Endodermal cell (in vitro differentiated cells): ENCODE data around the gene TUBG2. TPM values are rescaled to one million over a fixed set of nuclear protein-coding genes. Genes with fewer than 3 reads are reported as not detected.
"Not testable (repeated sequence)": the region's sequence is repeated elsewhere in the genome, so short reads cannot be mapped to it uniquely, and the experiment has no call there.

Experiments
- DNase-seq: peaks from one replicate; pipeline ENCODE4 v3.0.0-alpha.2; 2017
- H3K27ac ChIP-seq: 2 replicates; pipeline ENCODE4 v1.5.1; 2013; ENCODE audit warnings: mild to moderate bottlenecking, low read depth, low read length, moderate library complexity
- H3K27me3 ChIP-seq: 2 replicates; pipeline ENCODE4 v1.6.1; 2013; ENCODE audit warnings: mild to moderate bottlenecking, low read length, moderate library complexity; ENCODE audit not compliant: insufficient read depth, control insufficient read depth, poor library complexity, severe bottlenecking
- H3K36me3 ChIP-seq: 2 replicates; pipeline ENCODE4 v1.7.0; 2013; ENCODE audit warnings: mild to moderate bottlenecking, low read length, moderate library complexity; ENCODE audit not compliant: control insufficient read depth, insufficient read depth
- H3K4me1 ChIP-seq: one replicate; pipeline ENCODE4 v1.7.0; 2013; ENCODE audit warnings: low read length; ENCODE audit not compliant: control insufficient read depth, insufficient read depth
- H3K4me3 ChIP-seq: 2 replicates; pipeline ENCODE4 v1.5.1; 2013; ENCODE audit warnings: mild to moderate bottlenecking, low read length, moderate library complexity
- H3K9ac ChIP-seq: 2 replicates; pipeline ENCODE4 v1.6.1; 2013; ENCODE audit warnings: mild to moderate bottlenecking, low read length, moderate library complexity; ENCODE audit not compliant: poor library complexity, severe bottlenecking; ENCODE audit errors: extremely low read depth
- H3K9me3 ChIP-seq: 2 replicates; pipeline ENCODE4 v1.6.1; 2013; ENCODE audit warnings: mild to moderate bottlenecking, low read length, moderate library complexity; ENCODE audit not compliant: control insufficient read depth
- H3K27ac Mint-ChIP-seq: 2 replicates; pipeline ENCODE4 v1.8.0; 2020; ENCODE audit warnings: mixed read lengths
- H3K27me3 Mint-ChIP-seq: 2 replicates; pipeline ENCODE4 v1.8.0; 2021; ENCODE audit warnings: mild to moderate bottlenecking, mixed read lengths; ENCODE audit not compliant: insufficient read depth
- H3K36me3 Mint-ChIP-seq: 2 replicates; pipeline ENCODE4 v1.8.0; 2020; ENCODE audit warnings: low read depth, mixed read lengths
- H3K4me1 Mint-ChIP-seq: 2 replicates; pipeline ENCODE4 v1.8.0; 2020; ENCODE audit warnings: mixed read lengths
- H3K4me3 Mint-ChIP-seq: 2 replicates; pipeline ENCODE4 v1.8.0; 2020; ENCODE audit warnings: mild to moderate bottlenecking, moderate library complexity, mixed read lengths
- H3K9me3 Mint-ChIP-seq: 2 replicates; pipeline ENCODE4 v1.8.0; 2020; ENCODE audit warnings: mild to moderate bottlenecking, mixed read lengths
- WGBS, 2 experiments: methylation state at CpG; one replicate each; pipeline versions ENCODE4 v1.1.5 to v1.1.7; 2013; ENCODE audit warnings: missing lambda C conversion rate in 2 of 2, mixed read lengths in 1 of 2; ENCODE audit not compliant: insufficient coverage in 1 of 2, insufficient read length in 1 of 2; 5-methylcytosine and 5-hydroxymethylcytosine counted together
- total RNA-seq, 2 donors: library from RNA; stranded (reverse); fragmentation: NEBNext Ultra II Directional in 1 of 2; extraction: Animal tissue kit (Norgen Biotek cat#: 25700) in 1 of 2; gene quantifications; 2 replicates in 1 of 2; 3 replicates in 1 of 2; pipeline ENCODE4 v1.2.1, GENCODE V29; 2021
- TF ChIP-seq, protein P1 (sequence below): fragments of 200-600 bp; sonication (generic); conservative IDR thresholded peaks from 2 replicates; pipeline ENCODE4 v1.5.0; 2021; ENCODE audit warnings: antibody characterized with exemption, mild to moderate bottlenecking

The TUBG2 gene
- total RNA-seq, 2 donors from 2014 or later = 32.4 to 38.0 TPM

DNA sequence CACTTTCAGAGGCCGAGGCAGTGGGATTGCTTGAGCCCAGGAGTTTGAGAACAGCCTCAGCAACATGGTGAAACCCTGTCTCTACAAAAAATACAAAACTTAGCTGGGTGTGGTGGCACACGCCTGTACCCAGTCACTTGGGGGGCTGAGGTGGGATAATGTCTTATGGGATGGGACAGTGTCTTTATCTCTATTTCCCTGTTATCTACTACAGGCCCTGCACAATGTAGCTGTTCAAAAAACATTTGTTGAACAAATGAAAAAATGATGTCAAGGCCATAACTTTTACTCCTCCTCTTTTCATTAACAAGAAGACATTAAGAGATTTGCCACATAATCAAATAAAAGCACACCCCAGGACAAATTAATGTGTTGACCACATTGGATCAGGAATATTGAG is 35.8 kb upstream of the TUBG2 start:
- Mint-ChIP-seq H3K27ac (no peak overlapping the region), H3K4me3 (no peak overlapping the region), H3K4me1 (peaks cover 5% of the 10 kb centered on the region), H3K9me3 (no peaks in the 10 kb centered on the region), H3K36me3 (no peaks in the 10 kb centered on the region), H3K27me3 (no peaks in the 10 kb centered on the region)
- 93 to 100% methylated on average over 1 to 2 of the region's 2 CpGs for WGBS, 2 experiments
- no peaks in the 10 kb centered on the region for H3K36me3 ChIP-seq
- no peak overlapping the region for H3K9ac ChIP-seq
- H3K4me3 ChIP-seq = no peak overlapping the region
- no peak for DNase-seq
- H3K9me3 ChIP-seq = no peaks in the 10 kb centered on the region
- H3K27ac ChIP-seq = no peak overlapping the region
- H3K27me3 ChIP-seq = no peaks in the 10 kb centered on the region
- H3K4me1 ChIP-seq = peaks cover 2% of the 10 kb centered on the region
- TF ChIP-seq, protein P1, sequence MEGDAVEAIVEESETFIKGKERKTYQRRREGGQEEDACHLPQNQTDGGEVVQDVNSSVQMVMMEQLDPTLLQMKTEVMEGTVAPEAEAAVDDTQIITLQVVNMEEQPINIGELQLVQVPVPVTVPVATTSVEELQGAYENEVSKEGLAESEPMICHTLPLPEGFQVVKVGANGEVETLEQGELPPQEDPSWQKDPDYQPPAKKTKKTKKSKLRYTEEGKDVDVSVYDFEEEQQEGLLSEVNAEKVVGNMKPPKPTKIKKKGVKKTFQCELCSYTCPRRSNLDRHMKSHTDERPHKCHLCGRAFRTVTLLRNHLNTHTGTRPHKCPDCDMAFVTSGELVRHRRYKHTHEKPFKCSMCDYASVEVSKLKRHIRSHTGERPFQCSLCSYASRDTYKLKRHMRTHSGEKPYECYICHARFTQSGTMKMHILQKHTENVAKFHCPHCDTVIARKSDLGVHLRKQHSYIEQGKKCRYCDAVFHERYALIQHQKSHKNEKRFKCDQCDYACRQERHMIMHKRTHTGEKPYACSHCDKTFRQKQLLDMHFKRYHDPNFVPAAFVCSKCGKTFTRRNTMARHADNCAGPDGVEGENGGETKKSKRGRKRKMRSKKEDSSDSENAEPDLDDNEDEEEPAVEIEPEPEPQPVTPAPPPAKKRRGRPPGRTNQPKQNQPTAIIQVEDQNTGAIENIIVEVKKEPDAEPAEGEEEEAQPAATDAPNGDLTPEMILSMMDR = no peak

DNA sequence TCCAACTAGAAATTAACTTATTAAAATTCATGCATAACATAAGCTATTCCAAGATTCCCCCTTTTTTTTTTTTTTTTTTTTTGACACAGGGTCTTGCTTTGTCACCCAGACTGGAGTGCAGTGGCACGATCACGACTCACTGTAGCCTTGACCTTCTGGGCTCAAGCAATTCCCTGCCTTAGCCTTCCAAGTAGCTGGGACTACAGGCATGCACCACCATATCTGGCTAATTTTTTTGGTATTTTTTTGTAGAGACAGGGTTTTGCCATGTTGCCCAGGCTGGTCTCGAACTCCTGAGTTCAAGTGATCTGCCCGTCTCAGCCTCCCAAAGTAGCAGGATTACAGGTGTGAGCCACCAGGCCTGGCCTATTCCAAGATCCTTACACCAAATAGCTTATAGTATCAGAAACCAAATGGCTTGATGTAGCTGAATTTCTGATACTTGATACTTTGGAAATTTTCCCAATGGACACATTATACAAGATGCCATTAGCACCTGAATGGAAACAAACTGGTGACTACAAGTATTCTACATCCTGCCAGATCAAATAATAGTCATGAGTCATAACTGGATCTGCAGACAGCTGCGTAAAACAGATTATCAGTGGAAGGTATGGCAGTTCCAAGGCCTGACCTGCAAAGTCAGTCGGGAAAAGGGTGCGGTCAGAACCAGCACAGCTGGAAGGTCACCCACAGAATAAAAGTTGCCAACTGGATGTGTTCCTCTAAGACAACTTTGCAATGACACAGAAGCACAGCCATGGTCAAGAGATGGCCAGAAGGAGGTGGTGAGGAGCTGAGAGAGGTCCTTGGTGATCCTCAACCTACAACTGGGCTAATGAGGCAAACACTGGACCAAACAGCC is 35.1 kb upstream of the TUBG2 start:
- no peak overlapping the region for H3K9ac ChIP-seq
- DNase-seq = no peak
- Mint-ChIP-seq H3K4me1 (no peaks in the 10 kb centered on the region), H3K4me3 (no peak overlapping the region), H3K27me3 (no peaks in the 10 kb centered on the region), H3K36me3 (no peaks in the 10 kb centered on the region), H3K27ac (no peak overlapping the region), H3K9me3 (no peaks in the 10 kb centered on the region)
- no peaks in the 10 kb centered on the region for H3K36me3 ChIP-seq
- no peaks in the 10 kb centered on the region for H3K9me3 ChIP-seq
- no peaks in the 10 kb centered on the region for H3K4me1 ChIP-seq
- WGBS, 2 experiments = 93 to 95% methylated on average over 4 to 7 of the region's 7 CpGs
- no peak overlapping the region for H3K27ac ChIP-seq
- TF ChIP-seq, protein P1 = peak; percentile 22
- H3K27me3 ChIP-seq = no peaks in the 10 kb centered on the region
- H3K4me3 ChIP-seq = no peak overlapping the region

DNA sequence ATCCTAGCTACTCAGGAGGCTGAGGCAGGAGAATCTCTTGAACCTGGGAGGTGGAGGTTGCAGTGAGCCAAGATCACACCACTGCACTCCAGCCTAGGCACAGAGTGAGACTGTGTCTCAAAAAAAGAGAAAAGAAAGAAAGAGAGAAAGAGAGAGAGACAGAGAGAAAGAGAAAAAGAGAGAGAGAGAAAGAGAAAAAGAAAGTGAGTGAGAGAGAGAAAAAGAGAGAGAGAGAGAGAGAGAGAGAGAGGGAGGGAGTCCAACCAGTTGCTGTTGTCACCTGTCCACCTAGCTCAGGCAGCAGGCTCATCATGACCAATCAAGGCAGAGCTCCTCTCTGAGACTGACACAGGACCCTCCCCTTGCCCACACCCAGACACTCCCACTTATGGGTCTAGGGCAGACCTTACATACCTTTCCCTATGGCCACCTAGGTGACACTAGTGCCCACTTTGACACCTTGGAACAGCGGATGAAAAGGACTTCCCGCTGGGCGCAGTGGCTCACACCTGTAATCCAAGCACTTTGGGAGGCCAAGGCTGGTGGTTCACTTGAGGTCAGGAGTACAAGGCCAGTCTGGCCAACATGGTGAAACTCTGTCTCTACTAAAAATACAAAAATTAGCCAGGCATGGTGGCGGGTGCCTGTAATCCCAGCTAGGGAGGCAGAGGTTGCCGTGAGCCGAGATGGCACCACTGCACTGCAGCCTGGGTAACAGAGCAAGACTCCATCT is 31.9 kb upstream of the TUBG2 start:
- H3K36me3 Mint-ChIP-seq, H3K36me3 ChIP-seq, H3K9me3 Mint-ChIP-seq, H3K27me3 Mint-ChIP-seq, H3K27ac ChIP-seq, H3K4me3 Mint-ChIP-seq, H3K27ac Mint-ChIP-seq, H3K27me3 ChIP-seq, H3K9ac ChIP-seq, H3K4me3 ChIP-seq, H3K9me3 ChIP-seq, H3K4me1 Mint-ChIP-seq, H3K4me1 ChIP-seq: not testable (repeated sequence)
- DNase-seq = peak; percentile 67
- WGBS, 2 experiments = 87 to 96% methylated on average over 3 to 6 of the region's 6 CpGs
